ENCODE data around the gene CDCA3. TPM values are rescaled to one million over a fixed set of nuclear protein-coding genes. Genes with fewer than 3 reads are reported as not detected.
"Not testable (repeated sequence)": the region's sequence is repeated elsewhere in the genome, so short reads cannot be mapped to it uniquely, and the experiment has no call there.

The CDCA3 gene
- total RNA-seq, 1 experiment from 2014 or later: 110 TPM

DNA sequence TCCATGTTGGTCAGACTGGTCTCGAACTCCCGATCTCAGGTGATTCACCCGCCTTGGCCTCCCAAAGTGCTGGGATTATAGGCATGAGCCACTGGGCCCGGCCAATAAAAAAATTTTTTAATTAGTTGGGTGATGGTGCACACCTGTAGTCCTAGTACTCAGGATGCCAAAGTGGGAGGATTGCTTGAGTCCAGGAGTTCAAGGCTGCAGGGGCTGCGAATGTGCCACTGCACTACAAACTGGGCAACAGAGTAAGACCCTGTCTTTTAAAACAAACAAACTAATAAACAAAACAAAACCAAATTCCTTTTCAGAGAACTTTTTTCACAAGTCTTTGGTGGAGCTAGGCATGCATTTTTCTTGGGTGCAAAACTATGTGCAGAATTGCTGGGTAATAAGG lies 32.2 kb upstream of the CDCA3 start:
- H3K4me3 ChIP-seq: no peak overlapping the region
- no peaks in the 10 kb centered on the region for H3K9me3 ChIP-seq
- no peak for DNase-seq
- H3K36me3 ChIP-seq: peaks cover 8% of the 10 kb centered on the region
- H3K27me3 ChIP-seq: no peaks in the 10 kb centered on the region

GRCh38 chr12:6879824-6880223 lies 28.7 kb upstream of the CDCA3 start:
- DNase-seq, H3K9me3 ChIP-seq, H3K4me3 ChIP-seq, H3K36me3 ChIP-seq, H3K27me3 ChIP-seq: not testable (repeated sequence)

- H3K36me3 ChIP-seq: peaks cover 36% of the 10 kb centered on the region
- H3K9me3 ChIP-seq, H3K27me3 ChIP-seq, DNase-seq: not testable (repeated sequence)
- peak overlapping the region; percentile 92 for H3K4me3 ChIP-seq
Observed at GRCh38 chr12:6874015-6874368, 22.9 kb upstream of the CDCA3 start.

DNA sequence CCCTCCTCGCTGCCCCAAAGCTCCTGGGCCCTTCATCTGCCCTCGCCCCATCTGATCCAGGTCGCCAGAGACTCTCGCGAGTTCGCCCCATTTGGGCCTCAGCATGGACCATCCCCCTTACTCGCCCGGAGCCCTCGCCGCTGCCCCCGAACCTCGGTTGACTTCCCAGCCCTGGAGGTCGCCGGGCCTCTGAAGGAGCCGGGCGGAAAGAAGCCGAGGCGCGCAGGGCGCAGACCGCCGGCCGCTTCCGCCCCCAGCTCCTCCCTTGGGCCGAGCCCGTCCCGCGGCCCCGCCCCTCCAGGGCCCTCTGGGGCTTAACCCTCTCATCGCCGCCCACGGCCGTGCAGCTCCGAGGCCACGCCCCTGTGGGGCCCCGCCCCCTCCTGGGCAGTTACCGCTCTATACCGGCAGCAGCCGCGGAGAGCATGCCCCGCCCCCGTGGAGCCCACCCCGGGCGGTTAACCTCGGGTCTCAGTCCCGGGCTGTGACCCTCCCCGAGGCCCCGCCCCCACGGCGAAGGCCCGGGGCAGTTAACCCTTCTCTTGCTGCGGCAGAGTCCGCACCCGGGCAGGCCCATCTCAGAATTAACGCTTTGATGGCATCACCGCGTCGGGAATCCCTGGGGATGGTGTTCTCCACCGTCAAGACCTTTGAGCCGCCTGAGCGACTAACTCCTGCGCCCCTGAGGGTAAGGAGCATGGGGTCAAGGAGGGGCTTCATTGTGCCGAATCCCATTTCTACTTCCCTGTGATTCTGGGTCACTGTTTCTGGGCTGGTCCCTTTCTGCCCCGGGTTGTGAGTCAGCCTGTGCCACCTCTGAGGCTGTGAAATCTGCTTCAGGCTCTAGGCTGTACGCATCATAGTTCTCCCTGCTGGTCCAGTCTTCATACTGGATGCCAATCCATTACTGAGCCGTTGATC lies 22.3 kb upstream of the CDCA3 start, which contains the start of gene SPSB2:
TSS of gene SPSB2 (minus strand) at position 210 of the 921 bp plus-strand sequence. CDS start 402 bp downstream, outside the sequence.
- no peaks in the 10 kb centered on the region for H3K9me3 ChIP-seq
- peaks cover 41% of the 10 kb centered on the region for H3K36me3 ChIP-seq
- DNase-seq: peak; percentile 98
- peak within 1 kb of the TSS; percentile 92 for H3K4me3 ChIP-seq
- H3K27me3 ChIP-seq: no peaks in the 10 kb centered on the region

- Histone ChIP-seq H3K36me3 (peaks cover 48% of the 10 kb centered on the region), H3K9me3 (no peaks in the 10 kb centered on the region), H3K27me3 (no peaks in the 10 kb centered on the region), H3K4me3 (peak overlapping the region; percentile 92)
- DNase-seq: peak; percentile 81
Observed at GRCh38 chr12:6872073-6873048, 21.3 kb upstream of the CDCA3 start.

GRCh38 chr12:6871052-6871957 lies 20.2 kb upstream of the CDCA3 start:
- Histone ChIP-seq H3K27me3 (no peaks in the 10 kb centered on the region), H3K36me3 (peaks cover 49% of the 10 kb centered on the region), H3K4me3 (peak overlapping the region; percentile 92), H3K9me3 (no peaks in the 10 kb centered on the region)
- peak; percentile 62 for DNase-seq

GRCh38 chr12:6870304-6870703 lies 19.2 kb upstream of the CDCA3 start:
- H3K27me3 ChIP-seq, H3K9me3 ChIP-seq, H3K4me3 ChIP-seq: not testable (repeated sequence)
- peaks cover 55% of the 10 kb centered on the region for H3K36me3 ChIP-seq
- peak; percentile 28 for DNase-seq

DNA sequence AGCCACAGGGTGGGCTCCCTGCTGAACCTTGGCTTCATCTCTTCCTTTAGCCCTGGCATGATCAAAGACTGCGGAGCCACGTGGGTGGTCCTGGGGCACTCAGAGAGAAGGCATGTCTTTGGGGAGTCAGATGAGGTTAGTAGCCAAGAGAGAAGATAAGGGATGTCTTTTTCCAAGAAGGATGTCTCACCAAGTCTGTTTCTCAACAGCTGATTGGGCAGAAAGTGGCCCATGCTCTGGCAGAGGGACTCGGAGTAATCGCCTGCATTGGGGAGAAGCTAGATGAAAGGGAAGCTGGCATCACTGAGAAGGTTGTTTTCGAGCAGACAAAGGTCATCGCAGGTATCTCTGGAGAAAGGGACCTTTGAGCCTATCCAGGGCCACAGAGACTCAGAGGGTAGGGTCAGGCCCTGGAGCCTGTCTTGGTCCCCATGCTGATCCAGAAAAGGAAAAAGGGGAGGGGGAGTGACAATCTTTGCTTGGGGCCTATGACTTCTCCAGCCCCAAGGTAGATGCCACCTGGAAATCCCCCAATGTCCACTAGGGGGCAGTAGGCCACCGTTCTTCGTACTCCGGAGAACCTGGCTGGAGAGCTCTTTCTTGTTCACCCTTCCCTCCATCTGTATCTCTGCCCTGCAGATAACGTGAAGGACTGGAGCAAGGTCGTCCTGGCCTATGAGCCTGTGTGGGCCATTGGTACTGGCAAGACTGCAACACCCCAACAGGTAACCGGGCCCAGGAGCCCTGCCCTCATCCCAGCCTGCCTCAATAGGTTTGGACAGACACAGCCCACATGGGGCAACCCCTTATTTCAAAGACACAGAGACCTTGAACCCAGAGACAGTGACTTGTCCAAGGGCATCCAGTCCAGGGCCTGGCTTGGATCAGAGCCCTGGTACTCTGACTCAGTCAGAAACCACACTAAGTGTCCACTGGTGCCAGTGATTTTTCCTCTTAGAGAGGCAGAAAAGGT lies 18.2 kb upstream of the CDCA3 start:
- no peaks in the 10 kb centered on the region for H3K9me3 ChIP-seq
- no peaks in the 10 kb centered on the region for H3K27me3 ChIP-seq
- peak; percentile 60 for DNase-seq
- H3K4me3 ChIP-seq: peak overlapping the region; percentile 94
- peaks cover 61% of the 10 kb centered on the region for H3K36me3 ChIP-seq

DNA sequence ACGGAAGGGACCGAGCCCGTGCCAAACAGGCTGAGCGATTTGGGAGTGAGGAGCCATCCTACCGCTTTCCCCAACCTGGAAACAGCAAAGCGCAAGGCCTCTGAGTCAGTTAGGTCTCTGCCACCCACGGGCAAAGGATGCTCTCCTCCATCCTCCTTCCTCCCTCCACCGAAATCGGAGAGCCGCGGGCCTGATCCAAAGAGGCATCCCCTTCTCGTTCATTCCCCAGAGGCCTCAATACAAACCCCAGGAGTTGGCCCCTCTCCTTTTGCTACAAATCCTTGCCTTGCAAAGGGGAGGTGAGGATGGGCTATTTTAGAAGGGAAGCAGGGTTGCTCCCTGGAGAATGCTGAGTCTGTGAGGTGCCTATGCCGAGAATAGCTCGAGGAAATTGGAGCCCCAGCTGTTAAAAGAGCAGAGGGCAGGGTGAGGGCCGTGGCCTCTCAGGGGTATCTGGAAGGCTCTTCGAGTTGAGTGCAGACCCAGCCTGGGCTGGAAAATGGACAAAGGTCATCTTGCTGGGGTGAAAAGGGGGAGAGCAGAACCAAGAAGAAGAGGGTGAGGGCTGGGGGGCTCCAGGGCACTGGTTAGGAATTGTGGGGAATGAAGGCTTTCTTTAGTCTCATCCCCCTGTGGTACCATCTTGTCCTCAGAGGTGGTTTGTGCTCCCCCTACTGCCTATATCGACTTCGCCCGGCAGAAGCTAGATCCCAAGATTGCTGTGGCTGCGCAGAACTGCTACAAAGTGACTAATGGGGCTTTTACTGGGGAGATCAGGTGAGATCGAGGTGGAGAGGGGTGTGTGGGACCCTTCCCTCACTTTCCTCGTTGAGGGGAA lies 17.3 kb upstream of the CDCA3 start:
- H3K36me3 ChIP-seq: peaks cover 67% of the 10 kb centered on the region
- peak overlapping the region; percentile 94 for H3K4me3 ChIP-seq
- no peak for DNase-seq
- H3K9me3 ChIP-seq: no peaks in the 10 kb centered on the region
- H3K27me3 ChIP-seq: no peaks in the 10 kb centered on the region

DNA sequence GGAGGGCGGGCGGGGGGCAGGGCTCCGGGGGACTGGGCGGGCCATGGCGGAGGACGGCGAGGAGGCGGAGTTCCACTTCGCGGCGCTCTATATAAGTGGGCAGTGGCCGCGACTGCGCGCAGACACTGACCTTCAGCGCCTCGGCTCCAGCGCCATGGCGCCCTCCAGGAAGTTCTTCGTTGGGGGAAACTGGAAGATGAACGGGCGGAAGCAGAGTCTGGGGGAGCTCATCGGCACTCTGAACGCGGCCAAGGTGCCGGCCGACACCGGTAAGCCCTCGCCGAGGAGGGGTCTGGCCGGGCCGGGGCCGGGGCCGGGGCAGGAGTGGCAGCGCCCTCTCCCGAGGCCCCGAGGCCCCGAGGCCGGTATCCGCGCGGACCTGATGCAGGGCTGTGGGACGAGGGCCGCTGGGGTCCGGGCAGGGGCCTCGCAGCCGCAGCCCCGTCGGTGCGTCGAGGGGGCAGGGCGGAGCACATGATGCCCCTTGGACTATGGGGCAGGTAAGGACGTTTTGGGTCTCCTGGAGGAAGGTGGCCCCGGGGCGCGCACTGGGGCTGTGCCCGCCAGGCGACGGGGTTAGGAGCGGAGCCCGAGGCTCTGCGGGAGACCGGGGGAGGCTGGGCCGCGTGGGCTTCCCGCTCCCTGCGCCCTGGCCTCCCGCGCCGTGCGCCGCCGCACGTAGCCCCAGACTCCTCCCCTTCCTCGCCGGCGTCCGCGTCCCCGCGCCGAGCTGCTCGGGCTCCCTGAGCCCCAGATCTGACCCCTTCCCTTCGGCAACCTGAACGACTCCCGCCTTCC lies 16.5 kb upstream of the CDCA3 start, which contains the start of gene TPI1:
TSS of gene TPI1 (plus strand) at position 119 of the 798 bp plus-strand sequence. CDS start at position 155, 36 bp downstream.
- Histone ChIP-seq H3K9me3 (no peaks in the 10 kb centered on the region), H3K4me3 (peak within 1 kb of the TSS; percentile 94), H3K27me3 (no peaks in the 10 kb centered on the region), H3K36me3 (peaks cover 75% of the 10 kb centered on the region)
- DNase-seq: peak; percentile 78

DNA sequence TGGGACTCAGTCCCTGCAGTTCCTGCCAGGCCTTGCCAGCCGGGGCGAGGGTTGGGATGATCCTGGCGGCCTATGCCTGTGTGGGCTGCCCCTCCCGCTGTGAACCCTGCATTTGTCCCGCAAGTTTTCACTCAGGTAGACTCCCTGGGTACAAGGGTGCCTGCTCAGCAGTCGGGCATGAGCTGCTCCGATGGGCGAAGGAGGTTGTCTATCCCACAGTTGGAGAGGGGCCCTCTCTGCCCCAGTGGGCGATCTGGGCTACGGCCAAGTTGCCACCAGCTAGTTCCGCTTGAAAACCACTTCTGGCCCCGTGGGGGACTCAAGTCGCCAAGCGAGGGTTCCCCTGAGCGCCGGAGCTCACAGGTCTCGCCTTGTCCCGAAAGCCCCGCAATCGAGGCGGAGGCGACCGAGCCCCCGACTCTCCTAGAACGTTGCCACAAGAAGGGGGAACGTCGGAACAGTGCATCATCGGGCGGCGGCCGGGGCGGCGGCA lies 15.9 kb upstream of the CDCA3 start:
- Histone ChIP-seq H3K4me3 (peak overlapping the region; percentile 94), H3K9me3 (no peaks in the 10 kb centered on the region), H3K27me3 (no peaks in the 10 kb centered on the region), H3K36me3 (peaks cover 76% of the 10 kb centered on the region)
- peak; percentile 53 for DNase-seq

GRCh38 chr12:6866163-6866919 lies 15.3 kb upstream of the CDCA3 start:
- H3K27me3 ChIP-seq: no peaks in the 10 kb centered on the region
- peak overlapping the region; percentile 94 for H3K4me3 ChIP-seq
- peaks cover 74% of the 10 kb centered on the region for H3K36me3 ChIP-seq
- H3K9me3 ChIP-seq: no peaks in the 10 kb centered on the region
- DNase-seq: no peak

- peaks cover 75% of the 10 kb centered on the region for H3K36me3 ChIP-seq
- not testable (repeated sequence) for H3K4me3 ChIP-seq, DNase-seq, H3K9me3 ChIP-seq, H3K27me3 ChIP-seq
Observed at GRCh38 chr12:6865307-6865706, 14.2 kb upstream of the CDCA3 start.

Data from MG63 (cell line).